PC-3 (cell line): Measurements from ENCODE around the gene ATOH1.

ENCODE experiments used
- EZH2 ChIP-seq: fragments of 300-600 bp; sonication (generic); IDR thresholded peaks from one replicate; pipeline ENCODE4 v1.6.1; 2017; ENCODE audit warnings: antibody characterized with exemption, mild to moderate bottlenecking, low read length; ENCODE audit not compliant: unreplicated experiment
- TF ChIP-seq, protein P1 (sequence below): fragments of 300-600 bp; sonication (generic); conservative IDR thresholded peaks from 2 replicates; pipeline ENCODE4 v1.5.1; 2017; ENCODE audit warnings: antibody characterized with exemption, low read depth, mild to moderate bottlenecking, low read length

DNA sequence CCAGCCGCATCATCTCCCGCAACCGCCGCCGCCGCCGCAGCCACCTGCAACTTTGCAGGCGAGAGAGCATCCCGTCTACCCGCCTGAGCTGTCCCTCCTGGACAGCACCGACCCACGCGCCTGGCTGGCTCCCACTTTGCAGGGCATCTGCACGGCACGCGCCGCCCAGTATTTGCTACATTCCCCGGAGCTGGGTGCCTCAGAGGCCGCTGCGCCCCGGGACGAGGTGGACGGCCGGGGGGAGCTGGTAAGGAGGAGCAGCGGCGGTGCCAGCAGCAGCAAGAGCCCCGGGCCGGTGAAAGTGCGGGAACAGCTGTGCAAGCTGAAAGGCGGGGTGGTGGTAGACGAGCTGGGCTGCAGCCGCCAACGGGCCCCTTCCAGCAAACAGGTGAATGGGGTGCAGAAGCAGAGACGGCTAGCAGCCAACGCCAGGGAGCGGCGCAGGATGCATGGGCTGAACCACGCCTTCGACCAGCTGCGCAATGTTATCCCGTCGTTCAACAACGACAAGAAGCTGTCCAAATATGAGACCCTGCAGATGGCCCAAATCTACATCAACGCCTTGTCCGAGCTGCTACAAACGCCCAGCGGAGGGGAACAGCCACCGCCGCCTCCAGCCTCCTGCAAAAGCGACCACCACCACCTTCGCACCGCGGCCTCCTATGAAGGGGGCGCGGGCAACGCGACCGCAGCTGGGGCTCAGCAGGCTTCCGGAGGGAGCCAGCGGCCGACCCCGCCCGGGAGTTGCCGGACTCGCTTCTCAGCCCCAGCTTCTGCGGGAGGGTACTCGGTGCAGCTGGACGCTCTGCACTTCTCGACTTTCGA is 654 bp downstream of the ATOH1 start:
- TF ChIP-seq, protein P1, sequence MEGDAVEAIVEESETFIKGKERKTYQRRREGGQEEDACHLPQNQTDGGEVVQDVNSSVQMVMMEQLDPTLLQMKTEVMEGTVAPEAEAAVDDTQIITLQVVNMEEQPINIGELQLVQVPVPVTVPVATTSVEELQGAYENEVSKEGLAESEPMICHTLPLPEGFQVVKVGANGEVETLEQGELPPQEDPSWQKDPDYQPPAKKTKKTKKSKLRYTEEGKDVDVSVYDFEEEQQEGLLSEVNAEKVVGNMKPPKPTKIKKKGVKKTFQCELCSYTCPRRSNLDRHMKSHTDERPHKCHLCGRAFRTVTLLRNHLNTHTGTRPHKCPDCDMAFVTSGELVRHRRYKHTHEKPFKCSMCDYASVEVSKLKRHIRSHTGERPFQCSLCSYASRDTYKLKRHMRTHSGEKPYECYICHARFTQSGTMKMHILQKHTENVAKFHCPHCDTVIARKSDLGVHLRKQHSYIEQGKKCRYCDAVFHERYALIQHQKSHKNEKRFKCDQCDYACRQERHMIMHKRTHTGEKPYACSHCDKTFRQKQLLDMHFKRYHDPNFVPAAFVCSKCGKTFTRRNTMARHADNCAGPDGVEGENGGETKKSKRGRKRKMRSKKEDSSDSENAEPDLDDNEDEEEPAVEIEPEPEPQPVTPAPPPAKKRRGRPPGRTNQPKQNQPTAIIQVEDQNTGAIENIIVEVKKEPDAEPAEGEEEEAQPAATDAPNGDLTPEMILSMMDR, result no peak
- no peak for TF ChIP-seq EZH2
